Measurements from ENCODE around the gene KHK.

Gene KHK

GRCh38 chr2:27128668-27129571, 42.3 kb downstream of the KHK start:
- DNase-seq = no peak

- no peak for DNase-seq
Measured at GRCh38 chr2:27130396-27130795, 43.8 kb downstream of the KHK start.

DNA sequence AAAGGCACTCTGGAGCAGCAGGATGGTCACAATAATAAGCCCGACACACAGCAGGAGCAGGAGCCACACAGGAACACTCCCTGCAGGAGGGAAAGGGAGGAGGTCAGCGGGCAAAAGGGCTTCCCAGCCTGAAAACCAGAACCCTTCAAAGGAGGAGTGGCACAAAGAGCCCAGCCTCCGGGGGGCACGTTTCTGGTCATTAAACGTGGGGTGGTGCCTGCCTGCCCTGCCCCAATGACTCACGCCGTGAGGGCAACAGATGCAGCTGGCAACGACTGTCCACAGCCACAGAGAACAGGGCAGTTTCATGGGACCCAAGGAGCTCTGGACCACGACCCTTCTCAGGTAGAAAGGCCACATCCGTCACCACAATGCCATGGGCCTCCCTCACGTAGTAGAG, 44.9 kb downstream of the KHK start:
- DNase-seq = no peak

GRCh38 chr2:27133195-27133875, 46.8 kb downstream of the KHK start:
- DNase-seq = peak; percentile 37 to 61 (median 52)

GRCh38 chr2:27133905-27134780, 47.6 kb downstream of the KHK start, which contains the start of gene PREB:
Gene PREB, minus strand, starts transcription at chr2:27134636. Its CDS starts 215 bp downstream, at chr2:27134421.
- DNase-seq = peak; percentile 99 to 100 (median 100)

GRCh38 chr2:27134781-27135477, 48.4 kb downstream of the KHK start:
- no peak for DNase-seq

DNA sequence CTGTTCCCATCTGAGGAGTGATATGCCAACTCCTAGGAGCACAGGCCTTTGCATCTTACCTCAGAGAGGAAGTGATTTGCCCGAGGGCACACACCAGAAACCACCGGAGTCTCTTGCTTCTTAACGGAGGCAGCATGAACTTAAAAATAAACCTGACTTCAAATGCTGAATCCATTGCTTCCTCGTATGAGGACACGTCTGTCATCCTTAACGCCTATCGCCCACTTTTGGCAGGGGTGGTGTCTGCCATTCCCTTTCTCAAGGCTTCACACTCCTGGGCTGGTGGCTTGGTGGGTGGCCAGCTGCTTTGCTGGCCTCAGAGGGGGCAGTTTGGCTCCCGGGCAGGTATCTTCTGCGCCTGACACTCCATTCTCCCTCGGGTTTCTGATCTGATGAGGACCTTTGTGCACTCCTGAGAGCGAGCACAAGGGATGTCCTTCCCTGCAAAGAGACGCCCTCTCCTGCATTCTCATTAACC, 48.9 kb downstream of the KHK start:
- DNase-seq = peak; percentile 16 to 41 (median 30)

DNA sequence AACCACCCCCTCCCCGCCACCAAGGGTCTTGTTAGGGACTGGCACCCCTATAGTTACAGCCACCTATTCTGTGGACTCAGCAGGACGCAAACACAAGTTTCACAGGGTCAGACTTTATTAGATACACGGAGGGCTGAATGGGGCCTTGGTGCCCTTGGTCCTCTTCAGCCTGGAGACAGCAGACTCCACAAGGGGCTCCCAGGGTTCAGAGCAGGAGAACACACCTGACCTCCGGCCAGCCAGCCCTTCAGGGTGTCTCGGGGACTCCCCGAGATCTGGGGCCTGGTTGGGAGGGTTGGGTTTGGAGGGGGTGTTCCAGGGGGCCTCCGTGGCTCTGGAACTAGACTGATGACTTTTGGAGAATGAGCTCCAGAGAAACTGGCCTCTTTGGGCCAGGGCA, 50.2 kb downstream of the KHK start:
- no peak for DNase-seq

- no peak for DNase-seq
Measured at GRCh38 chr2:27137322-27137935, 50.9 kb downstream of the KHK start.

DNA sequence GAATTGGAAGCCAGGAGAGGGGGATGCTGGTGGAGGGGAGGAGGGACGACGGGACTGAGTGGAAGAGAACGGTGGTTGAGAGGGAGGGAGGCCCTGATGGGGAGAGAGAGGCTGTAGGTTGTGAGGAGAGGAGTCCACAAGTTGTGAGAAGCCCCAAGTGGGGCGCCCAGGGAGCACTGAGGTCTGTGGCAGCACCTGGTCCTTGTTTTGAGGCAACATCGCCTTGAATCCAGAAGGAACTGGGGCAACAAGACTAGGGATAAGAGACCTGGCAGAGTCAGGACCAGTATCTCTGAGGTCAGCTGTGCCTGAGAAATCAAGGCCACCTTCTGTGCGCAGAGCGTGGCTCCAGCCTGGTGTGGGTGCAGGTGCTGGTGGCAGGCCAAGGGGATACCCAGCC, 51.5 kb downstream of the KHK start:
- no peak for DNase-seq

- DNase-seq = no peak
Measured at GRCh38 chr2:27139310-27139709, 52.7 kb downstream of the KHK start, which contains the start of gene PRR30. Gene PRR30, minus strand, starts transcription at chr2:27139410. Its CDS starts 1,081 bp downstream, at chr2:27138329.

- no peak for DNase-seq
Measured at GRCh38 chr2:27143285-27143684, 56.7 kb downstream of the KHK start.

GRCh38 chr2:27145682-27146081, 59.1 kb downstream of the KHK start:
- DNase-seq = no peak

GRCh38 chr2:27147935-27148334, 61.4 kb downstream of the KHK start:
- no peak for DNase-seq

DNA sequence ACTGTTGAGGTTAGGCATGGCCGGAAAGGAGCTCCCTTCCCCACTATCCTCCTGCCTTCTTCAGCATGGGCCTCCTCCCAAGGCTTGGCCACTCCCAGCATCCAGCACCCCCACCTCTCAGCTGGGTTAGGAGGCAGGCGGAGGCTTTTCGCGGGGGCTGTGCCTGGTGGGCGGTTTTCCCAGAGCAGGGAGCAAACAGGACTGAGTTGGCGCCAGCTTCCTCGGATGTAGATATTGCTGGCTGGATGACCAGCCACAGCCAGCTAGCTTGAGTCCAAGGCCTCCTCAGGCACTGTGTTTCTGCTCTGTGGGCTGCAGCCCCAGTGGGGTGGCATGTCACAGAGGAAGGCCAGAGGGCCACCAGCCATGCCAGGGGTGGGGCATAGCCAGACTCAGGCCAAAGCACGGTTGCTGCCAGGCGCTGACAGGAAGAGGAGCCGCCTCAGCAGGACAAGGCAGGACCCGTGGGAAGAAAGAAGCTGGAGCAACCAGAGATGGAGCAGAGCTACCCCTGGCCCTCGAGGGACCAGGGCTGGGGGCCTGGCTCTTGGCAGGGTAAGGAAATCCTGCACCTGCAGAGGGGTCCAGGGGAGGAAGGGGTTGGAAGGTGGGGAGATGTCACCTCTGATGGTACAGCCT, 62.3 kb downstream of the KHK start, which contains the start of gene TCF23:
Gene TCF23 (plus strand): TSS at position 204 of the 639 bp plus-strand sequence. CDS start 130 bp downstream, at position 334.
- no peak for DNase-seq

DNA sequence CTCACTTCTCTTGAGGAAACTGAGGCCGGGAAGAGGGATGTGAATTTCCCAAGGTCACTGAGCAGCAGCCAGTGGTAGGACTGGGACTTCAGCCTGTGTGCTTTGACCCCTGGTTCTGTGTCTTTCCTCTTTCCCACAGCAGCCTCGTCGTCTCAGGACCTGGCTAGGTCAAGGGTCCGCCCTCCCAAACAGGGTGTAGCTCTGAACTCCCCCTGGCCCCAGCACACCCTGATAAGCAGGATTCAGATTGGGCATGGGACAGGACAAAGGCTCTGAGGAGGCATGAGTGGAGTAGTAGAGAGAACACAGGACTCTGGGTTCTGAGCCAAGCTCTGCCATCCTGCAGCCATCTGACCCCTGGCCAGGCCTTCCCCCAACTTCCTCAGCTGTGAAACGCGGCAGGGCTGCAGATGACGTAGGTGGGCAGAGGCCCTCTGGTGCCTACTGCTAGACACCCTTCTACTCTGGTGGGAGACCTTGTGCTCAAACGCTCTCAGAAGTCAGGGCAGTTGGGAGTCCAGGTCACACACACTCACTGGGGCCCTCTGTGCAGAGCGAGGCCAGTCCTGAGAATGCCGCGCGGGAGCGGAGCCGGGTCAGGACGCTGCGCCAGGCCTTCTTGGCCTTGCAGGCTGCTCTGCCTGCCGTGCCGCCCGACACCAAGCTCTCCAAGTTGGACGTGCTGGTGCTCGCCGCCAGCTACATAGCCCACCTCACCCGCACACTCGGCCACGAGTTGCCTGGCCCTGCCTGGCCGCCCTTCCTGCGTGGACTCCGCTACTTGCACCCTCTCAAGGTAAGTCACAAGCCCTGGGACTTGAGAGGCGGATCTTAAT, 63.2 kb downstream of the KHK start:
- DNase-seq = no peak
